Stimulated activated effector memory CD8-positive, alpha-beta T cell treated with anti-CD3 and anti-CD28 coated beads, Interleukin-12 subunit alpha, Interleukin-12 subunit beta, amount 100 ng/mL, for 72 hours (primary cell): ENCODE measurements around the gene PTPRN2.
"Not testable (repeated sequence)": the region's sequence is repeated elsewhere in the genome, so short reads cannot be mapped to it uniquely, and the experiment has no call there.

Experiments used
- ATAC-seq: fragments of 150-1000 bp; cut with Tn5 transposase; 2 replicates; pipeline ENCODE4 v1.10.0; 2021
- DNase-seq, 2 donors: peaks; one replicate each; pipeline ENCODE4 v3.0.0; 2021 to 2022; ENCODE audit warnings: low spot score in 2 of 2
- H3K27ac Mint-ChIP-seq: one replicate; pipeline ENCODE4 v1.8.0; 2022; ENCODE audit warnings: mild to moderate bottlenecking, mixed read lengths
- H3K36me3 Mint-ChIP-seq: one replicate; pipeline ENCODE4 v1.8.0; 2022; ENCODE audit warnings: mild to moderate bottlenecking, mixed read lengths
- H3K4me1 Mint-ChIP-seq: one replicate; pipeline ENCODE4 v1.8.0; 2022; ENCODE audit warnings: mixed read lengths
- H3K4me3 Mint-ChIP-seq: one replicate; pipeline ENCODE4 v1.8.0; 2022; ENCODE audit warnings: mild to moderate bottlenecking, mixed read lengths
- H3K9me3 Mint-ChIP-seq: one replicate; pipeline ENCODE4 v1.8.0; 2022; ENCODE audit warnings: mixed read lengths

PTPRN2 gene

GRCh38 chr7:158408318-158408920 is 179.2 kb downstream of the PTPRN2 start:
- H3K4me1 Mint-ChIP-seq: no peaks in the 10 kb centered on the region
- no peak overlapping the region for H3K4me3 Mint-ChIP-seq
- H3K9me3 Mint-ChIP-seq: no peaks in the 10 kb centered on the region
- no peak for ATAC-seq
- H3K36me3 Mint-ChIP-seq: no peaks in the 10 kb centered on the region
- no peak for DNase-seq
- H3K27ac Mint-ChIP-seq: no peak overlapping the region

GRCh38 chr7:158407581-158408317 is 179.9 kb downstream of the PTPRN2 start:
- DNase-seq (no peak), ATAC-seq (no peak)
- Mint-ChIP-seq H3K4me3 (no peak overlapping the region), H3K4me1 (no peaks in the 10 kb centered on the region), H3K9me3 (no peaks in the 10 kb centered on the region), H3K36me3 (no peaks in the 10 kb centered on the region), H3K27ac (no peak overlapping the region)

GRCh38 chr7:158406801-158407200 is 180.8 kb downstream of the PTPRN2 start:
- Mint-ChIP-seq H3K4me1 (peaks cover under 1% of the 10 kb centered on the region), H3K4me3 (no peak overlapping the region), H3K36me3 (no peaks in the 10 kb centered on the region), H3K27ac (no peak overlapping the region), H3K9me3 (no peaks in the 10 kb centered on the region)
- ATAC-seq (no peak), DNase-seq (no peak)

- H3K9me3 Mint-ChIP-seq: no peaks in the 10 kb centered on the region
Observed at GRCh38 chr7:158406364-158406763, 181.3 kb downstream of the PTPRN2 start.

GRCh38 chr7:158405771-158406170 is 181.9 kb downstream of the PTPRN2 start:
- DNase-seq, H3K9me3 Mint-ChIP-seq, H3K4me1 Mint-ChIP-seq, ATAC-seq, H3K27ac Mint-ChIP-seq, H3K4me3 Mint-ChIP-seq, H3K36me3 Mint-ChIP-seq: not testable (repeated sequence)

More at GRCh38 chr7:158406364-158406763, 181.3 kb downstream of the PTPRN2 start:
- no peak for DNase-seq
- H3K36me3 Mint-ChIP-seq: no peaks in the 10 kb centered on the region
- no peak overlapping the region for H3K27ac Mint-ChIP-seq
- H3K4me3 Mint-ChIP-seq: no peak overlapping the region
- H3K4me1 Mint-ChIP-seq: peaks cover 5% of the 10 kb centered on the region
- no peak for ATAC-seq

GRCh38 chr7:158405324-158405723 is 182.3 kb downstream of the PTPRN2 start:
- Mint-ChIP-seq H3K9me3 (no peaks in the 10 kb centered on the region), H3K4me1 (peaks cover 6% of the 10 kb centered on the region), H3K4me3 (no peak overlapping the region), H3K36me3 (no peaks in the 10 kb centered on the region), H3K27ac (no peak overlapping the region)
- DNase-seq: no peak
- ATAC-seq: no peak

GRCh38 chr7:158404031-158404761 is 183.4 kb downstream of the PTPRN2 start:
- peaks cover 6% of the 10 kb centered on the region for H3K4me1 Mint-ChIP-seq
- H3K9me3 Mint-ChIP-seq: peaks cover 2% of the 10 kb centered on the region
- no peak for DNase-seq
- no peak overlapping the region for H3K27ac Mint-ChIP-seq
- H3K4me3 Mint-ChIP-seq: no peak overlapping the region
- H3K36me3 Mint-ChIP-seq: no peaks in the 10 kb centered on the region
- no peak for ATAC-seq

- H3K9me3 Mint-ChIP-seq: peaks cover 8% of the 10 kb centered on the region
- ATAC-seq: no peak
- H3K27ac Mint-ChIP-seq: no peak overlapping the region
- no peaks in the 10 kb centered on the region for H3K36me3 Mint-ChIP-seq
- H3K4me3 Mint-ChIP-seq: no peak overlapping the region
- H3K4me1 Mint-ChIP-seq: peaks cover 6% of the 10 kb centered on the region
- DNase-seq: no peak
Observed at GRCh38 chr7:158403013-158403821, 184.4 kb downstream of the PTPRN2 start.

- Mint-ChIP-seq H3K4me1 (peaks cover 6% of the 10 kb centered on the region), H3K27ac (no peak overlapping the region), H3K9me3 (peaks cover 8% of the 10 kb centered on the region), H3K4me3 (no peak overlapping the region), H3K36me3 (no peaks in the 10 kb centered on the region)
- DNase-seq (no peak), ATAC-seq (no peak)
Observed at GRCh38 chr7:158402471-158402870, 185.2 kb downstream of the PTPRN2 start.

GRCh38 chr7:158401826-158402225 is 185.8 kb downstream of the PTPRN2 start:
- no peaks in the 10 kb centered on the region for H3K36me3 Mint-ChIP-seq
- no peak overlapping the region for H3K27ac Mint-ChIP-seq
- DNase-seq: no peak
- H3K4me3 Mint-ChIP-seq: no peak overlapping the region
- peaks cover 6% of the 10 kb centered on the region for H3K4me1 Mint-ChIP-seq
- peaks cover 8% of the 10 kb centered on the region for H3K9me3 Mint-ChIP-seq
- ATAC-seq: no peak

GRCh38 chr7:158401295-158401694 is 186.3 kb downstream of the PTPRN2 start:
- no peak for ATAC-seq
- Mint-ChIP-seq H3K9me3 (peaks cover 8% of the 10 kb centered on the region), H3K4me3 (no peak overlapping the region), H3K27ac (no peak overlapping the region), H3K36me3 (no peaks in the 10 kb centered on the region), H3K4me1 (peaks cover 6% of the 10 kb centered on the region)
- DNase-seq: no peak

- Mint-ChIP-seq H3K9me3 (peaks cover 8% of the 10 kb centered on the region), H3K4me1 (peaks cover 6% of the 10 kb centered on the region), H3K27ac (no peak overlapping the region), H3K4me3 (no peak overlapping the region), H3K36me3 (no peaks in the 10 kb centered on the region)
- ATAC-seq: no peak
- no peak for DNase-seq
Observed at GRCh38 chr7:158400601-158401225, 186.9 kb downstream of the PTPRN2 start.

GRCh38 chr7:158399762-158400161 is 187.9 kb downstream of the PTPRN2 start:
- Mint-ChIP-seq H3K4me3 (no peak overlapping the region), H3K27ac (no peak overlapping the region), H3K9me3 (peaks cover 8% of the 10 kb centered on the region), H3K4me1 (peaks cover 6% of the 10 kb centered on the region), H3K36me3 (no peaks in the 10 kb centered on the region)
- no peak for ATAC-seq
- DNase-seq: no peak

GRCh38 chr7:158398750-158399149 is 188.9 kb downstream of the PTPRN2 start:
- Mint-ChIP-seq H3K4me1 (peaks cover 6% of the 10 kb centered on the region), H3K4me3 (no peak overlapping the region), H3K27ac (no peak overlapping the region), H3K36me3 (no peaks in the 10 kb centered on the region), H3K9me3 (peaks cover 8% of the 10 kb centered on the region)
- ATAC-seq (no peak), DNase-seq (no peak)

- Mint-ChIP-seq H3K4me1 (peaks cover 6% of the 10 kb centered on the region), H3K9me3 (peaks cover 8% of the 10 kb centered on the region), H3K27ac (no peak overlapping the region), H3K36me3 (no peaks in the 10 kb centered on the region), H3K4me3 (no peak overlapping the region)
- DNase-seq: no peak
- ATAC-seq: no peak
Observed at GRCh38 chr7:158397885-158398284, 189.7 kb downstream of the PTPRN2 start.
